8988T (cell line): ENCODE results near the gene GPX4.

Source experiments
- DNase-seq: peaks from one replicate; pipeline ENCODE4 v3.0.0; 2011

Gene GPX4

GRCh38 chr19:1132552-1133383 lies 29.0 kb downstream of the GPX4 start:
- DNase-seq = no peak

- DNase-seq = no peak
Observed at GRCh38 chr19:1133471-1133929, 29.7 kb downstream of the GPX4 start.

- no peak for DNase-seq
Observed at GRCh38 chr19:1134431-1134830, 30.6 kb downstream of the GPX4 start.

GRCh38 chr19:1135454-1135853 lies 31.7 kb downstream of the GPX4 start:
- DNase-seq = no peak

- DNase-seq = no peak
Observed at GRCh38 chr19:1136201-1136600, 32.4 kb downstream of the GPX4 start.

- no peak for DNase-seq
Observed at GRCh38 chr19:1136621-1137317, 33.0 kb downstream of the GPX4 start.

DNA sequence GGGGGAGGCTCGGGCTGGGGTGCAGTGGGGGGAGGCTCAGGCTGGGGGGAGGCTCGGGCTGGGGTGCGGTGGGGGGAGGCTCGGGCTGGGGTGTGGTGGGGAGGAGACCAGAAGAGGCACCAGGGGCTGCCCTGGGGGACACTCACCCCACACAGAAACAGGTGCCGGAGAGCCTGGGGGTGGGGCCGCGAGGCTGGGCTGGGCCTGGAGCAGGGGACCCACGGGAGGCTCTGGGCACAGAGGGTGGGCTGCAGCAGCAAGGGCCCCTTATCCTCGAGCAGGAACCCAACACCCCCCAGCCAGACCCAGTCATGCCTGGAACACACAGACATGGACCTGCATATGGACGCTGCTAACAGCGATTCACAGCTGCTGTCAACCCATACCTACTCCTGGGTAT lies 34.3 kb downstream of the GPX4 start:
- DNase-seq = no peak

DNA sequence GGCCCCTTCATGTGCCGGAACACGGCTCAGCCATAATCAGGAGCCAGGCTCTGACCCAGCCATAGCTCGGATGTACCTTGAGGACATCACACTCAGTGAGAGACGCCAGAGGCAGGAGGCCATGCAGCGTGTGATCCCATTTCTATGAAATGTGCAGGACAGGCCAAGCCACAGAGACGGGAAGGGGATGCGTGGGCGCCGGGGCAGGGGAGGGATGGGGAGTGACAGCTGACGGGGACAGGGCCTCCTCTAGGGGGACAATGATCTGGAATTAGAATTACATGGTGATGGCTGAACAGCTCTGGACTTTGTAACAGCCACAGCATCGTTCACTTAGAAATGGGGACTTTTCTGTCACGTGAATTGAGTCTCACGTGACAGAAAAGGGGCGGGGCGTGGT lies 35.3 kb downstream of the GPX4 start:
- DNase-seq = no peak

DNA sequence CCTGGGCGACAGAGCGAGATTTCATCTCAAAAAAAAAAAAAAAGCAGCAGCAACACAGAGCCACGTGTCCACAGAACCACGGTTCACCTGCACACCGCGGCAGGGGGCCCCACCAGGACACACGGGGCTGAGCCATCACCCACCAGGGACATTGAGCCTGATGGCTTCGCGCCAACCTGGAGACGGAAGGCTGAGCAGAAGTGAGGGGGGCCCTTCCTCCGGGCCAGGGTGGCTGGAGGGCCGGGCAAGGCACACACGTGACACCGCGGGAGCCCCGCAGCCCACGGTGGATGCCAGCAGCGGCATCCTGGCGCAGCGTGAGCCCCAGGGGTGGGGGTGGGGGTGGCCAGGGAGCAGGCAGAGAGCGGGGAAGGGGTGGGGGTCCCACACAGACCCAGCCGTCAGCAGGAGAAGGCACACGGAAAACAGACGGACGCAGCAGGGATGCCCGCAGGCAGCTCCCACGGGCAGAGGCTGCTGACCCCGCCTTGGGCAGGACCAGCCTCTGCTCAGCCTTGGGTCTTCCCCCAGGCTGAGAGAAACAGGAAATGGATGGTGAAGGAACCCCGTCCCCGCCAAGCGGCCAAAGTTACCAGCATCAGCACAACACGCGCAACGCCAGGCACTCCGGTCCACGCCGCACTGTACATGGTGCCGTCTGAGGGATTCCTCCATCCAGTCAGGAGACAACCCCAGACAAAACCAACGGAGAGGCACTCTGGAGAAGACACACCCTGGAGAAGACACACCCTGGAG lies 36.7 kb downstream of the GPX4 start:
- no peak for DNase-seq

DNA sequence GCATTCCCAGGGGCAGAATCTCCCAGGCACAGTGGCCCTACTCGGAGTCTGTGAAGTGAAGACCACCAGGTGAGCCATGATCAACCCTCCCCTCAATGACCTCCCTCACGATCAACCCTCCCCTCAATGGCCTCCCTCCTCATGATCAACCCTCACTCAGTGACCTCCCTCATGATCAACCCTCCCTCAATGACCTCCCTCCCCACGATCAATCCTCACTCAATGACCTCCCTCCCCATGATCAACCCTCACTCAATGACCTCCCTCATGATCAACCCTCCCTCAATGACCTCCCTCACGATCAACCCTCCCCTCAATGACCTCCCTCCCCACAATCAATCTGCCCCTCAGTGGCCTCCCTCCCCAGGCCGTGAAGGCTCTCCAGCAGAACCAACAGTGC lies 38.1 kb downstream of the GPX4 start:
- no peak for DNase-seq

- DNase-seq = no peak
Observed at GRCh38 chr19:1143828-1144399, 40.1 kb downstream of the GPX4 start.

- no peak for DNase-seq
Observed at GRCh38 chr19:1144741-1145140, 40.9 kb downstream of the GPX4 start.

GRCh38 chr19:1145635-1146411 lies 42.0 kb downstream of the GPX4 start:
- DNase-seq = no peak

DNA sequence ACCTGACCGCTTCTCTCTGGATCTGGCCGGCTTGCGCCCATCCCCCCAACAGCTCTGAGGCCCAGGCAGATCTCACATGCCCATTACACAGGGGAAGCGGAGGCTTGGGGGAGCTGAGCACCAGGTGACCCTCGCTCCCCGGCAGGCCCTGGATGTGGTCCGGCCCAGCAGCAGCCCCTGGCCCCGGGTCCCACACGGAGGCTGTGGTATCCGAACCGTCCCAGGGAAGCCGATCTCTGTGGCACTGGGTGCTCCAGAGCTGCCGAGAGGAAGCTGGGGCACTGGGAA lies 42.6 kb downstream of the GPX4 start:
- no peak for DNase-seq

- no peak for DNase-seq
Observed at GRCh38 chr19:1146858-1147780, 43.3 kb downstream of the GPX4 start.

- no peak for DNase-seq
Observed at GRCh38 chr19:1147934-1148549, 44.2 kb downstream of the GPX4 start.

DNA sequence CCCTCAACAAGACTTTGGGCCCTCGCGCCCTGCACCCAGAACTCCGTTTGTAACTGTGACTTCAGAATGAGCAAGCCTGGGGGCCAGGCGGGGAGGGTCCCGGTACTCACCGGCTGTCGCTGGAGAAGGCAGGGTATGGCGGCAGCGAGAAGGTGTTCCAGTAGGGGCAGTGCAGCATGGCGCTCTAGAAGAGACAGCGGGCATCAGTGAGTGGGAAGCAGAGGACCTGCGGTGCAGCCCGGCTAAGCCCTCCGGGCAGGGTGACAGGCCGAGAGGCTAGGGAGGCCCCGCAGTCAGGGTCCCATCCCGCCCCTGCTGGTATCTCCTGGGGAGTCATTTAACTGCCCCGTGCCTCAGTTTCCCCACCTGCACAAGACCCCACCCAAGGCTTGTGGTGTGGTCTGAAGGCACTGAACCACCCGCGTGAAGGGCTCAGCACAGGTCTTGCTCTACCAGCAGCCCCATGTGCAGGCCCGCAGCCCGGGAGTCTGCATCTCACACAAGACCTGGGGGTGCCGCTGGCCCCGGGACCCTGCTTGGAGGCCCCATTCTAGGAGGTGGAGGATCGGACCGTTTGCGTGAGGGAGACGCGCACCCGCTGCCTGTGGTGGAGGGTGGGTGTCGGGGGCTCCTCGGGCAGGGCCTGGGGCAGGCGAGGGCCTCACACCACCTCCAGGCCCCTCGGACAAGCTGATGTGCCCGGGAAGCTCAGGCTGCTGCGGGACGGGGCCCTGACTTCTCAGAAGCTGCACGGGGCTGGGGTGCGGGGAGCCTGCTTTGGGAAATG lies 45.7 kb downstream of the GPX4 start:
- DNase-seq = no peak

GRCh38 chr19:1150333-1151036 lies 46.7 kb downstream of the GPX4 start:
- no peak for DNase-seq

- no peak for DNase-seq
Observed at GRCh38 chr19:1151037-1151724, 47.4 kb downstream of the GPX4 start.
